ENCODE data around the gene JMY. TPM values are rescaled to one million over a fixed set of nuclear protein-coding genes. Genes with fewer than 3 reads are reported as not detected.

Gene JMY
- total and polyA plus RNA-seq, 2 of the 8 experiments (the other 6 are each of a cell fraction or from before 2014, with no cell fraction given) = 2.8 to 13.9 TPM

DNA sequence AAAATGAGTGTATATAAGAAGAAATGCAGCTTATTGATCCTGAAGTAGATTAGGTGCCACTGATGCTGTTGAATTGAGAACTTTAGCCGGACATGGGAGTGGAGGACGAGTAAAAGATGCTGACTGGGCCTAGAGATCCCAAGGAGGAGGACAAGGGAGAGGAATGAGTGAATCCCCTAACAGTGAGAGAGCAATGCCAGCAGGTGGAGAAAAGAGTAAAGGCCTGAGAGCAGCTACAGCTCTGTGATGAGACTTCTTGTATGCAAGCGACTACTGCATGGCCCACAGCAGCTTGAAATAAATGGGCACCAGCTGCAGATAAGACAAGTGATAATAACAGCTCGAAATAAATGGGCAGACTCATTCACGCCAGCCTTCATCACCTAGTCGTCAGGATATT, 44.5 kb upstream of the JMY start:
- Histone ChIP-seq H3K79me2 (ENCODE audit: control insufficient read depth in 1 of 2, insufficient read depth in 2 of 2, low read length in 2 of 2) (no peaks in the 10 kb centered on the region), H3K14ac (ENCODE audit: insufficient read length) (no peak overlapping the region), H3K23me2 (ENCODE audit: low read depth, low read length) (no peaks in the 10 kb centered on the region), H2BK5ac (ENCODE audit: low read depth, low read length) (no peak overlapping the region), H3K18ac (ENCODE audit: extremely low read depth, low read length) (no peak overlapping the region), H3K4me1 (replicated peaks in 1 of 4; ENCODE audit: control insufficient read depth in 3 of 4, insufficient read depth in 4 of 4, low read length in 3 of 4) (no peaks in the 10 kb centered on the region), H4K8ac (ENCODE audit: extremely low read depth, insufficient read depth, low read length) (no peak overlapping the region), H3K9ac (replicated peaks in 1 of 4; ENCODE audit: extremely low read depth in 1 of 4, low read depth in 3 of 4, low read length in 3 of 4) (no peak overlapping the region), H2BK120ac (replicated peaks; ENCODE audit: low read depth, low read length) (no peak overlapping the region), H3K4me2 (ENCODE audit: insufficient read depth in 1 of 2, low read depth in 2 of 2, low read length in 2 of 2) (no peak overlapping the region), H3K9me3 (ENCODE audit: insufficient read depth in 2 of 2, low read depth in 1 of 2, low read length in 1 of 2) (no peaks in the 10 kb centered on the region), H4K5ac (ENCODE audit: insufficient read length, low read depth, low read length) (no peak overlapping the region), H3K27ac (ENCODE audit: low read depth, low read length) (no peak overlapping the region), H3K79me1 (ENCODE audit: low read depth, low read length) (no peaks in the 10 kb centered on the region), H4K91ac (replicated peaks; ENCODE audit: insufficient read length, low read length) (no peak overlapping the region), H2AFZ (ENCODE audit: low read length) (no peak overlapping the region), H2AK5ac (ENCODE audit: low read depth, low read length) (no peak overlapping the region), H2BK12ac (ENCODE audit: low read depth, low read length) (no peak overlapping the region), H2BK15ac (ENCODE audit: low read length) (no peak overlapping the region), H2BK20ac (ENCODE audit: low read length) (no peak overlapping the region), H3K56ac (replicated peaks; ENCODE audit: insufficient read length, low read depth, low read length) (no peak overlapping the region), H4K20me1 (replicated peaks in 1 of 2; ENCODE audit: control insufficient read depth in 1 of 2, insufficient read depth in 2 of 2, low read length in 2 of 2) (peaks cover 0 to 2% of the 10 kb centered on the region in 2 experiments), H3K36me3 (ENCODE audit: control insufficient read depth in 2 of 4, insufficient read depth in 4 of 4, low read length in 3 of 4) (no peaks in the 10 kb centered on the region), H3K27me3 (replicated peaks in 1 of 4; ENCODE audit: control insufficient read depth in 3 of 4, extremely low read depth in 1 of 4, insufficient read depth in 3 of 4, low read length in 3 of 4) (no peaks in the 10 kb centered on the region), H3K4me3 (ENCODE audit: extremely low read depth in 1 of 4, insufficient read depth in 2 of 4, low read depth in 3 of 4, low read length in 4 of 4) (no peak overlapping the region), H3K4ac (replicated peaks; ENCODE audit: insufficient read length, low read depth, low read length) (no peak overlapping the region), H3K23ac (ENCODE audit: insufficient read length) (no peak overlapping the region)
- POLR2A ChIA-PET (ENCODE audit: partially characterized antibody) = interaction anchor here (0.6 kb wide), 1 partner anchor 76 kb away, joined by 3 read pairs; no protein-coding TSS in a partner anchor
- CTCF ChIA-PET (ENCODE audit: partially characterized antibody) = interaction anchor here (0.6 to 2.0 kb wide), 8 partner anchors 11 to 304 kb away, joined by 3 to 6 read pairs (median 3); no protein-coding TSS in a partner anchor
- peak; percentile 48 for FAIRE-seq
- DNase-seq (ENCODE audit: low read depth in 1 of 2, low spot score in 2 of 2) = peak in 1 of 2 experiments; percentile 7
- TF ChIP-seq CREB1 (IDR thresholded peaks at IDR 0.05) = no peak
- TF ChIP-seq NANOG (IDR thresholded peaks at IDR 0.05; ENCODE audit: insufficient read depth, low read depth, low read length, poor library complexity, severe bottlenecking) = no peak
- TF ChIP-seq NRF1 (IDR thresholded peaks at IDR 0.05; ENCODE audit: low read depth, low read length) = no peak
- no peak for TF ChIP-seq RNF2 (IDR thresholded peaks at IDR 0.05; ENCODE audit: borderline replicate concordance, low read depth, low read length, missing control alignments, poor library complexity, severe bottlenecking)
- no peak for TF ChIP-seq KDM1A (IDR thresholded peaks at IDR 0.05; ENCODE audit: borderline replicate concordance, low read length)
- no peak for TF ChIP-seq CTBP2 (IDR thresholded peaks at IDR 0.05; ENCODE audit: borderline replicate concordance, insufficient read depth, insufficient read length, low read length)
- no peak for TF ChIP-seq EGR1 (IDR thresholded peaks at IDR 0.05; ENCODE audit: borderline replicate concordance, low read depth, low read length)
- TF ChIP-seq, protein P1, sequence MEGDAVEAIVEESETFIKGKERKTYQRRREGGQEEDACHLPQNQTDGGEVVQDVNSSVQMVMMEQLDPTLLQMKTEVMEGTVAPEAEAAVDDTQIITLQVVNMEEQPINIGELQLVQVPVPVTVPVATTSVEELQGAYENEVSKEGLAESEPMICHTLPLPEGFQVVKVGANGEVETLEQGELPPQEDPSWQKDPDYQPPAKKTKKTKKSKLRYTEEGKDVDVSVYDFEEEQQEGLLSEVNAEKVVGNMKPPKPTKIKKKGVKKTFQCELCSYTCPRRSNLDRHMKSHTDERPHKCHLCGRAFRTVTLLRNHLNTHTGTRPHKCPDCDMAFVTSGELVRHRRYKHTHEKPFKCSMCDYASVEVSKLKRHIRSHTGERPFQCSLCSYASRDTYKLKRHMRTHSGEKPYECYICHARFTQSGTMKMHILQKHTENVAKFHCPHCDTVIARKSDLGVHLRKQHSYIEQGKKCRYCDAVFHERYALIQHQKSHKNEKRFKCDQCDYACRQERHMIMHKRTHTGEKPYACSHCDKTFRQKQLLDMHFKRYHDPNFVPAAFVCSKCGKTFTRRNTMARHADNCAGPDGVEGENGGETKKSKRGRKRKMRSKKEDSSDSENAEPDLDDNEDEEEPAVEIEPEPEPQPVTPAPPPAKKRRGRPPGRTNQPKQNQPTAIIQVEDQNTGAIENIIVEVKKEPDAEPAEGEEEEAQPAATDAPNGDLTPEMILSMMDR (IDR thresholded peaks at IDR 0.05; ENCODE audit: control extremely low read depth in 1 of 3, insufficient read depth in 1 of 3, low read depth in 1 of 3, low read length in 3 of 3) = peak in 1 of 3 experiments; percentile 44; a peak in 1 of 4 replicates
- TF ChIP-seq RFX5 (IDR thresholded peaks at IDR 0.05; ENCODE audit: borderline replicate concordance, low read depth, low read length) = no peak
- peak; percentile 30 to 42; a peak in 3 of 4 replicates for TF ChIP-seq RAD21 (IDR thresholded peaks at IDR 0.05 in 1 of 2, conservative IDR thresholded peaks at IDR 0.05 in 1 of 2; ENCODE audit: low read depth in 2 of 2, low read length in 2 of 2)
- WGBS, 2 experiments (ENCODE audit: extremely low coverage in 1 of 2, insufficient coverage in 1 of 2, insufficient read length in 1 of 2, insufficient replicate concordance in 2 of 2, low coverage in 1 of 2, low lambda C conversion rate in 2 of 2, missing lambda C conversion rate in 1 of 2) = 86% methylated on average over 6 of the region's 6 CpGs; no CpG with 5 or more reads in 1 of the 2 experiments
